ENCODE results near the gene NAGLU.
"Not testable (repeated sequence)": the region's sequence is repeated elsewhere in the genome, so short reads cannot be mapped to it uniquely, and the experiment has no call there.

NAGLU gene

GRCh38 chr17:42545755-42546505, 9.9 kb downstream of the NAGLU start:
- DNase-seq (ENCODE audit: low read depth): not testable (repeated sequence)

GRCh38 chr17:42547001-42547461, 11.0 kb downstream of the NAGLU start:
- DNase-seq (ENCODE audit: low read depth): no peak

- no peak for DNase-seq (ENCODE audit: low read depth)
These were observed 11.6 kb downstream of the NAGLU start for GRCh38 chr17:42547698-42548069.

- peak; percentile 66 for DNase-seq (ENCODE audit: low read depth)
These were observed 12.2 kb downstream of the NAGLU start for GRCh38 chr17:42548070-42548837.

- no peak for DNase-seq (ENCODE audit: low read depth)
These were observed 13.1 kb downstream of the NAGLU start for GRCh38 chr17:42548993-42549755.

- DNase-seq (ENCODE audit: low read depth): not testable (repeated sequence)
These were observed 16.7 kb downstream of the NAGLU start, which contains the start of gene HSD17B1 for GRCh38 chr17:42552736-42553135. Gene HSD17B1 (plus strand): TSS chr17:42552923. CDS start chr17:42552934, 11 bp downstream.

- DNase-seq (ENCODE audit: low read depth): no peak
These were observed 17.2 kb downstream of the NAGLU start for GRCh38 chr17:42553161-42553818.

GRCh38 chr17:42553866-42554249, 17.8 kb downstream of the NAGLU start:
- no peak for DNase-seq (ENCODE audit: low read depth)

GRCh38 chr17:42554250-42555121, 18.4 kb downstream of the NAGLU start:
- DNase-seq (ENCODE audit: low read depth): peak; percentile 54

GRCh38 chr17:42555122-42555622, 19.1 kb downstream of the NAGLU start:
- DNase-seq (ENCODE audit: low read depth): no peak

GRCh38 chr17:42555961-42556617, 20.0 kb downstream of the NAGLU start:
- DNase-seq (ENCODE audit: low read depth): not testable (repeated sequence)

- no peak for DNase-seq (ENCODE audit: low read depth)
These were observed 23.0 kb downstream of the NAGLU start for GRCh38 chr17:42559075-42559474.

- DNase-seq (ENCODE audit: low read depth): no peak
These were observed 24.2 kb downstream of the NAGLU start for GRCh38 chr17:42560246-42560645.

- peak; percentile 86 for DNase-seq (ENCODE audit: low read depth)
These were observed 25.9 kb downstream of the NAGLU start, which contains the start of gene COASY for GRCh38 chr17:42561897-42562387. Gene COASY (plus strand): TSS chr17:42562148. CDS start chr17:42562623, 475 bp downstream.

GRCh38 chr17:42562388-42563142, 26.5 kb downstream of the NAGLU start:
- no peak for DNase-seq (ENCODE audit: low read depth)

GRCh38 chr17:42563143-42563509, 27.1 kb downstream of the NAGLU start:
- DNase-seq (ENCODE audit: low read depth): no peak

GRCh38 chr17:42563543-42563942, 27.5 kb downstream of the NAGLU start:
- DNase-seq (ENCODE audit: low read depth): no peak

- no peak for DNase-seq (ENCODE audit: low read depth)
These were observed 27.9 kb downstream of the NAGLU start for GRCh38 chr17:42563950-42564349.

All from T follicular helper cell (primary cell).